K562 (cell line): ENCODE data around the gene NUP210. TPM values are rescaled to one million over a fixed set of nuclear protein-coding genes. Genes with fewer than 3 reads are reported as not detected.

ENCODE experiments used
- ARNT ChIP-seq, 2 experiments: fragments of 450-650 bp; IDR thresholded peaks; 2 replicates each; pipeline ENCODE4 v1.6.1; 2016; ENCODE audit warnings: mild to moderate bottlenecking in 1 of 2
- CCAR2 ChIP-seq: fragments of 200-400 bp; formaldehyde crosslinking; IDR thresholded peaks from 2 replicates; pipeline ENCODE4 v1.6.1; 2017; ENCODE audit warnings: mild to moderate bottlenecking, low read depth, low read length
- DPF2 ChIP-seq: fragments of 450-650 bp; IDR thresholded peaks from 2 replicates; pipeline ENCODE4 v1.6.1; 2016
- E2F1 ChIP-seq: sonication (generic); formaldehyde crosslinking; IDR thresholded peaks from 2 replicates; pipeline ENCODE4 v1.8.1; 2023; ENCODE audit warnings: mild to moderate bottlenecking, missing genetic modification reagents, moderate library complexity
- E2F6 ChIP-seq, 2 experiments: IDR thresholded peaks; 2 replicates each; pipeline ENCODE4 v1.6.1; 2011; ENCODE audit warnings: borderline replicate concordance in 1 of 2, control low read depth in 1 of 2, low read depth in 1 of 2, low read length in 1 of 2, mild to moderate bottlenecking in 1 of 2, mixed read lengths in 1 of 2, moderate library complexity in 1 of 2; ENCODE audit not compliant: insufficient read depth in 1 of 2, insufficient read length in 1 of 2, poor library complexity in 1 of 2, severe bottlenecking in 1 of 2; ENCODE audit errors: extremely low read depth in 1 of 2
- ELK3 ChIP-seq: fragments of 450-650 bp; formaldehyde crosslinking; IDR thresholded peaks from 2 replicates; pipeline ENCODE4 v1.4.0; 2020; ENCODE audit warnings: mild to moderate bottlenecking
- FOSL1 ChIP-seq: fragments of 200-800 bp; sonication (Bioruptor generic); conservative IDR thresholded peaks from 2 replicates; pipeline ENCODE4 v1.6.1; 2016; ENCODE audit warnings: missing genetic modification characterization, missing compliant biosample characterization
- FOXA3 ChIP-seq, 2 experiments: fragments of 450-650 bp in 1 of 2; sonication (generic) in 1 of 2; formaldehyde crosslinking; IDR thresholded peaks in 1 of 2; conservative IDR thresholded peaks in 1 of 2; 2 replicates each; pipeline versions ENCODE4 v1.4.0 to v1.8.0; 2020 to 2022; ENCODE audit warnings: mild to moderate bottlenecking in 2 of 2, missing genetic modification reagents in 1 of 2
- GABPA ChIP-seq: fragments of 200-800 bp; sonication (Bioruptor generic); conservative IDR thresholded peaks from 2 replicates; pipeline ENCODE4 v1.6.1; 2016; ENCODE audit warnings: low read depth, missing genetic modification characterization, missing compliant biosample characterization
- HEY1 ChIP-seq: fragments of 250-450 bp; sonication (Bioruptor Pico); IDR thresholded peaks from 2 replicates; pipeline ENCODE4 v1.5.0; 2020; ENCODE audit warnings: mild to moderate bottlenecking, moderate library complexity, borderline replicate concordance
- KAT8 ChIP-seq: fragments of 450-650 bp; IDR thresholded peaks from 2 replicates; pipeline ENCODE4 v1.6.1; 2016; ENCODE audit warnings: low read depth, mild to moderate bottlenecking
- NR3C1 ChIP-seq: sonication (generic); formaldehyde crosslinking; IDR thresholded peaks from 2 replicates; pipeline ENCODE4 v1.8.1; 2022; ENCODE audit warnings: missing genetic modification reagents
- PKNOX1 ChIP-seq: fragments of 450-650 bp; IDR thresholded peaks from 2 replicates; pipeline ENCODE4 v1.6.1; 2016
- RAD21 ChIP-seq, 2 experiments: fragments of 250-450 bp in 1 of 2; fragments of 450-650 bp in 1 of 2; sonication (Bioruptor Pico) in 1 of 2; formaldehyde crosslinking in 1 of 2; IDR thresholded peaks in 1 of 2; conservative IDR thresholded peaks in 1 of 2; 2 replicates each; pipeline versions ENCODE4 v1.4.0 to v1.8.0; 2020 to 2022; ENCODE audit warnings: mild to moderate bottlenecking in 2 of 2, moderate library complexity in 1 of 2
- RNF2 ChIP-seq: sonication (generic); IDR thresholded peaks from 2 replicates; pipeline ENCODE4 v1.6.1; 2016
- SIX5 ChIP-seq, 2 experiments: IDR thresholded peaks; 2 replicates each; pipeline ENCODE4 v1.6.1; 2011; ENCODE audit warnings: low read length in 2 of 2, borderline replicate concordance in 1 of 2, low read depth in 1 of 2, mild to moderate bottlenecking in 1 of 2, moderate library complexity in 1 of 2; ENCODE audit not compliant: insufficient read depth in 1 of 2
- SMARCA4 ChIP-seq: fragments of 450-650 bp; IDR thresholded peaks from 2 replicates; pipeline ENCODE4 v1.6.1; 2016
- SMARCB1 ChIP-seq: IDR thresholded peaks from 2 replicates; pipeline ENCODE4 v1.6.1; 2011; ENCODE audit warnings: improper control_type of control experiment, low read depth; ENCODE audit not compliant: insufficient read length
- U2AF1 ChIP-seq: fragments of 200-400 bp; formaldehyde crosslinking; optimal IDR thresholded peaks from 2 replicates; pipeline ENCODE3; 2017; ENCODE audit warnings: mild to moderate bottlenecking, low read depth, low read length, moderate library complexity
- ZBTB33 ChIP-seq: sonication (generic); formaldehyde crosslinking; IDR thresholded peaks from 2 replicates; pipeline ENCODE4 v1.8.1; 2023; ENCODE audit warnings: mild to moderate bottlenecking, missing genetic modification reagents
- ZNF133 ChIP-seq: fragments of 250-450 bp; sonication (Bioruptor Pico); IDR thresholded peaks from 2 replicates; pipeline ENCODE4 v1.4.0; 2020; ENCODE audit warnings: mild to moderate bottlenecking
- polyA plus RNA-seq, 8 experiments: library from polyadenylated mRNA; depleted of rRNA in 4 of 8; stranded (reverse) in 5 of 8; unstranded in 3 of 8; fragments of >200 nt; fragmentation: Nextera tagmentation in 2 of 8; fragmentation: Illumina TruSeq in 1 of 8; extraction: Ambion mirVana in 2 of 8; extraction: Trizol in 1 of 8; gene quantifications; 2 replicates each; pipeline versions ENCODE4 v1.2.1 to v1.2.3, GENCODE V29; 2011 to 2014; ENCODE audit warnings: inconsistent platforms in 1 of 8, missing spikeins in 1 of 8
- total RNA-seq, 7 experiments: library from RNA; depleted of rRNA in 6 of 7; stranded (reverse); fragments of >200 nt in 6 of 7; fragmentation: Illumina TruSeq in 2 of 7; extraction: Trizol in 2 of 7; gene quantifications; 2 replicates each; pipeline versions ENCODE4 v1.2.1 to v1.2.3, GENCODE V29; 2011 to 2021; ENCODE audit warnings: low replicate concordance in 1 of 7

Gene NUP210
- total and polyA plus RNA-seq, 9 of the 15 experiments (the other 6 are each of a cell fraction or from before 2014, with no cell fraction given): 1.2 to 138 (median 44.0) TPM

GRCh38 chr3:13451301-13451673, 31.2 kb upstream of the NUP210 start (continued):
- peak; percentile 66 for TF ChIP-seq DPF2
- TF ChIP-seq RAD21 (CRISPR knock-in tag; conservative IDR thresholded peaks at IDR 0.05 in 1 of 2, IDR thresholded peaks at IDR 0.05 in 1 of 2): peak in 1 of 2 experiments; percentile 29; a peak in 2 of 4 replicates
- TF ChIP-seq SIX5 (IDR thresholded peaks at IDR 0.05; ENCODE audit: borderline replicate concordance in 1 of 2, insufficient read depth in 1 of 2, low read depth in 1 of 2, low read length in 2 of 2): no peak
- TF ChIP-seq SMARCA4: peak; percentile 74
- TF ChIP-seq HEY1: no peak
- no peak for TF ChIP-seq ZNF133 (CRISPR knock-in tag)
- peak; percentile 39; the same call in 1 of the 2 replicates for TF ChIP-seq E2F1
- TF ChIP-seq CCAR2: no peak
- TF ChIP-seq KAT8: no peak
- TF ChIP-seq PKNOX1: no peak
- no peak for TF ChIP-seq SMARCB1
- TF ChIP-seq RNF2: no peak
- 0 out of 4 replicates have a peak, but pooled peaks of 1 of the 2 experiments have one; percentile 53 for TF ChIP-seq FOXA3 (CRISPR knock-in tag; conservative IDR thresholded peaks at IDR 0.05 in 1 of 2, IDR thresholded peaks at IDR 0.05 in 1 of 2)
- TF ChIP-seq E2F6 (IDR thresholded peaks at IDR 0.05; ENCODE audit: borderline replicate concordance in 1 of 2, extremely low read depth in 1 of 2, insufficient read depth in 1 of 2, insufficient read length in 1 of 2, low read depth in 1 of 2, low read length in 1 of 2, poor library complexity in 1 of 2, severe bottlenecking in 1 of 2): no peak
- TF ChIP-seq NR3C1 (CRISPR knock-in tag): no peak
- no peak for TF ChIP-seq ELK3 (CRISPR knock-in tag)
- TF ChIP-seq ARNT (IDR thresholded peaks at IDR 0.05): 0 out of 4 replicates have a peak, but pooled peaks of 1 of the 2 experiments have one; percentile 66
- TF ChIP-seq GABPA: 0 out of 2 replicates have a peak, but pooled peaks have one; percentile 77
- TF ChIP-seq ZBTB33 (CRISPR knock-in tag): no peak
- no peak for TF ChIP-seq U2AF1
- 0 out of 2 replicates have a peak, but pooled peaks have one; percentile 9 for TF ChIP-seq FOSL1 (tag)
